ENCODE measurements around the gene NOL7. TPM values are rescaled to one million over a fixed set of nuclear protein-coding genes. Genes with fewer than 3 reads are reported as not detected.

The NOL7 gene
- total and polyA plus RNA-seq, 9 of the 15 experiments (the other 6 are each of a cell fraction or from before 2014, with no cell fraction given), result 19.4 to 235 (median 157) TPM

GRCh38 chr6:13661647-13662046, 46.5 kb downstream of the NOL7 start:
- Histone ChIP-seq H3K9me3 (replicated peaks; ENCODE audit: control insufficient read depth, insufficient read depth, low read depth, low read length) (no peaks in the 10 kb centered on the region), H3K9me1 (ENCODE audit: control insufficient read depth, insufficient read depth, low read length) (no peaks in the 10 kb centered on the region), H3K79me2 (ENCODE audit: control insufficient read depth, insufficient read depth, low read length) (peaks cover 100% of the 10 kb centered on the region), H3K9ac (ENCODE audit: insufficient read depth in 1 of 2, low read depth in 2 of 2, low read length in 2 of 2) (peak overlapping the region in 1 of 2 experiments; percentile 37; a peak in 2 of 4 replicates), H3K27ac (ENCODE audit: extremely low read depth, low read depth, low read length) (peak overlapping the region; percentile 45; the same call in 2 of the 3 replicates), H3K4me2 (ENCODE audit: insufficient read depth, low read length) (peak overlapping the region; percentile 41), H3K4me1 (replicated peaks in 1 of 2; ENCODE audit: control insufficient read depth in 2 of 2, insufficient read depth in 2 of 2, low read length in 2 of 2) (peaks cover 16 to 46% of the 10 kb centered on the region in 2 experiments), H4K20me1 (replicated peaks; ENCODE audit: control insufficient read depth, insufficient read depth, low read length) (no peaks in the 10 kb centered on the region), H3K4me3 (no peak overlapping the region), H3K27me3 (ENCODE audit: control insufficient read depth in 2 of 2, insufficient read depth in 2 of 2, low read length in 2 of 2) (no peaks in the 10 kb centered on the region), H2AFZ (ENCODE audit: low read depth, low read length) (no peak overlapping the region), H3K36me3 (ENCODE audit: control insufficient read depth, insufficient read depth, low read length) (peaks cover 13% of the 10 kb centered on the region; the same call in 2 of the 3 replicates)
- WGBS (ENCODE audit: insufficient coverage, low coverage, missing lambda C conversion rate), result 39% methylated on average over 2 of the region's 2 CpGs
- POLR2A ChIA-PET, result interaction anchor here (1.2 kb wide), 1 partner anchor 15 kb away, joined by 3 read pairs; no protein-coding TSS in a partner anchor
- peak; percentile 5 for ATAC-seq
- FAIRE-seq, result no peak
- in situ Hi-C loops (cut with MboI) (no loop called here), intact Hi-C loops (cut with micrococcal nuclease) (no loop called here)
- BruUV-seq (replicated peaks), result no TSS peak
- no peak for DNase-seq (ENCODE audit: extremely low read depth in 1 of 4, low spot score in 3 of 4)
- CTCF ChIA-PET (ENCODE audit: low intra/inter-chr PET ratio), result no interaction called here
- TF ChIP-seq HDAC1 (IDR thresholded peaks at IDR 0.05) (0 out of 4 replicates have a peak, but pooled peaks of 1 of the 2 experiments have one; percentile 13), CREM (IDR thresholded peaks at IDR 0.05; ENCODE audit: low read depth) (peak; percentile 16; the same call in 1 of the 2 replicates), SMAD2 (IDR thresholded peaks at IDR 0.05; ENCODE audit: low read depth, low read length) (no peak), POLR2H (tag; IDR thresholded peaks at IDR 0.05; ENCODE audit: low read depth) (peak; percentile 46; the same call in 1 of the 2 replicates), RFX5 (IDR thresholded peaks at IDR 0.05; ENCODE audit: low read depth, low read length) (peak; percentile 90), CHAMP1 (IDR thresholded peaks at IDR 0.05) (peak; percentile 48; the same call in 1 of the 2 replicates), ZNF639 (CRISPR knock-in tag; conservative IDR thresholded peaks at IDR 0.05 in 1 of 2, IDR thresholded peaks at IDR 0.05 in 1 of 2) (0 out of 4 replicates have a peak, but pooled peaks of 1 of the 2 experiments have one; percentile 34), CBX3 (IDR thresholded peaks at IDR 0.05; ENCODE audit: borderline replicate concordance in 1 of 2, low read length in 2 of 2) (peak in 1 of 2 experiments; percentile 95; a peak in 2 of 3 replicates), NELFE (IDR thresholded peaks at IDR 0.05; ENCODE audit: insufficient read depth, insufficient read length) (no peak), TEAD4 (IDR thresholded peaks at IDR 0.05; ENCODE audit: low read length) (peak; percentile 31; the same call in 1 of the 2 replicates), TEAD4 (CRISPR knock-in tag; IDR thresholded peaks at IDR 0.05; ENCODE audit: borderline replicate concordance) (no peak), ATF1 (CRISPR knock-in tag; IDR thresholded peaks at IDR 0.05) (no peak), ATF1 (tag; IDR thresholded peaks at IDR 0.05) (peak; percentile 53; the same call in 1 of the 2 replicates), ZNF830 (CRISPR knock-in tag; IDR thresholded peaks at IDR 0.05) (no peak), ATF3 (IDR thresholded peaks at IDR 0.05) (peak; percentile 13; the same call in 1 of the 2 replicates), ATF3 (CRISPR knock-in tag; conservative IDR thresholded peaks at IDR 0.05) (no peak)
